ENCODE results near the gene SEC22B.
"Not testable (repeated sequence)": the region's sequence is repeated elsewhere in the genome, so short reads cannot be mapped to it uniquely, and the experiment has no call there.

DNA sequence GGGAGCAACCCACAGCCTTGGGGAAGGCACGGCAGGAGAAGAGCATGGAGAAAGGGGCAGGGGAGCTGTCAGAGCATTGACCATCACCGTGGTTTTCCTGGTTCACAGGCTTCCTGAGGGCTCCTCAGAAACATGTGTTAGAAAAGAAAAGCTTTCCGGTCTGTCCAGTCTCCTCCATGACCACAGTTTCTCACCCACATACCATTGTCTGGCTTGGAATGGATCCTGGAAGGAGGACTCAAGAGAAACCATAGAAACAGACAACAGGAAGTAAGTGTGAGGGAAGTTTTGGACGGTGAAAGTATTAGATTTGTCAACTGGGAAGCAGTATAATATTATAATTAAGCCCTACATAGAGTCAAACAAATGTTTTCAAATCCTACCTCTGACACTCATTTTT lies 55.8 kb downstream of the SEC22B start:
- not testable (repeated sequence) for TF ChIP-seq EZH2 (IDR thresholded peaks at IDR 0.05; ENCODE audit: borderline replicate concordance, low read depth, low read length, severe bottlenecking)
- TF ChIP-seq, protein P1, sequence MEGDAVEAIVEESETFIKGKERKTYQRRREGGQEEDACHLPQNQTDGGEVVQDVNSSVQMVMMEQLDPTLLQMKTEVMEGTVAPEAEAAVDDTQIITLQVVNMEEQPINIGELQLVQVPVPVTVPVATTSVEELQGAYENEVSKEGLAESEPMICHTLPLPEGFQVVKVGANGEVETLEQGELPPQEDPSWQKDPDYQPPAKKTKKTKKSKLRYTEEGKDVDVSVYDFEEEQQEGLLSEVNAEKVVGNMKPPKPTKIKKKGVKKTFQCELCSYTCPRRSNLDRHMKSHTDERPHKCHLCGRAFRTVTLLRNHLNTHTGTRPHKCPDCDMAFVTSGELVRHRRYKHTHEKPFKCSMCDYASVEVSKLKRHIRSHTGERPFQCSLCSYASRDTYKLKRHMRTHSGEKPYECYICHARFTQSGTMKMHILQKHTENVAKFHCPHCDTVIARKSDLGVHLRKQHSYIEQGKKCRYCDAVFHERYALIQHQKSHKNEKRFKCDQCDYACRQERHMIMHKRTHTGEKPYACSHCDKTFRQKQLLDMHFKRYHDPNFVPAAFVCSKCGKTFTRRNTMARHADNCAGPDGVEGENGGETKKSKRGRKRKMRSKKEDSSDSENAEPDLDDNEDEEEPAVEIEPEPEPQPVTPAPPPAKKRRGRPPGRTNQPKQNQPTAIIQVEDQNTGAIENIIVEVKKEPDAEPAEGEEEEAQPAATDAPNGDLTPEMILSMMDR (IDR thresholded peaks at IDR 0.05; ENCODE audit: borderline replicate concordance, extremely low read depth, low read length, poor library complexity, severe bottlenecking) = not testable (repeated sequence)
